Measurements from ENCODE around the gene TFAP2E. TPM values are rescaled to one million over a fixed set of nuclear protein-coding genes. Genes with fewer than 3 reads are reported as not detected.

Gene TFAP2E
- not detected in 2 replicates for total RNA-seq (2014; rRNA removed; shearing (Covaris generic))
- polyA plus RNA-seq (2015; cell fraction: cytosol; rRNA removed) = 0.06 TPM in 1 of 2 replicates, not detected in the other
- 0.75 and 0.91 TPM in 2 replicates for polyA plus RNA-seq (2015; cell fraction: nucleus; rRNA removed)

- no peak for DNase-seq (ENCODE audit: low read depth)
Measured at GRCh38 chr1:35573198-35574124, at the start of gene TFAP2E. Gene TFAP2E, plus strand, starts transcription at chr1:35573314. Its CDS starts 264 bp downstream, at chr1:35573578.

GRCh38 chr1:35524106-35524505, 49.0 kb upstream of the TFAP2E start:
- no peak for DNase-seq (ENCODE audit: low read depth)

- DNase-seq (ENCODE audit: low read depth) = no peak
Measured at GRCh38 chr1:35530168-35530567, 42.9 kb upstream of the TFAP2E start.

- no peak for DNase-seq (ENCODE audit: low read depth)
Measured at GRCh38 chr1:35530946-35531345, 42.2 kb upstream of the TFAP2E start.

GRCh38 chr1:35531368-35531767, 41.7 kb upstream of the TFAP2E start:
- no peak for DNase-seq (ENCODE audit: low read depth)

- DNase-seq (ENCODE audit: low read depth) = no peak
Measured at GRCh38 chr1:35532497-35533223, 40.5 kb upstream of the TFAP2E start.

GRCh38 chr1:35533586-35533985, 39.5 kb upstream of the TFAP2E start:
- no peak for DNase-seq (ENCODE audit: low read depth)

GRCh38 chr1:35535243-35535642, 37.9 kb upstream of the TFAP2E start:
- no peak for DNase-seq (ENCODE audit: low read depth)

- no peak for DNase-seq (ENCODE audit: low read depth)
Measured at GRCh38 chr1:35536556-35537162, 36.5 kb upstream of the TFAP2E start.

- no peak for DNase-seq (ENCODE audit: low read depth)
Measured at GRCh38 chr1:35537806-35538205, 35.3 kb upstream of the TFAP2E start.

GRCh38 chr1:35539073-35539823, 33.9 kb upstream of the TFAP2E start:
- DNase-seq (ENCODE audit: low read depth) = no peak

- no peak for DNase-seq (ENCODE audit: low read depth)
Measured at GRCh38 chr1:35539824-35540261, 33.3 kb upstream of the TFAP2E start.

GRCh38 chr1:35544976-35545375, 28.1 kb upstream of the TFAP2E start:
- DNase-seq (ENCODE audit: low read depth) = peak; percentile 34

GRCh38 chr1:35546614-35547013, 26.5 kb upstream of the TFAP2E start:
- DNase-seq (ENCODE audit: low read depth) = no peak

- DNase-seq (ENCODE audit: low read depth) = no peak
Measured at GRCh38 chr1:35553851-35554250, 19.3 kb upstream of the TFAP2E start.

GRCh38 chr1:35554266-35555211, 18.6 kb upstream of the TFAP2E start:
- no peak for DNase-seq (ENCODE audit: low read depth)

GRCh38 chr1:35555212-35555584, 17.9 kb upstream of the TFAP2E start:
- no peak for DNase-seq (ENCODE audit: low read depth)

GRCh38 chr1:35555601-35556477, 17.3 kb upstream of the TFAP2E start:
- DNase-seq (ENCODE audit: low read depth) = peak; percentile 60

Data from HT1080 (cell line).